Esophagus squamous epithelium (tissue), 4 donors: ENCODE data around the gene PIMREG.

Experiments
- POLR2A ChIP-seq, 4 donors: fragments of 450-650 bp; IDR thresholded peaks; one replicate each; pipeline ENCODE4 v1.6.1; 2017; ENCODE audit warnings: antibody characterized with exemption in 4 of 4, mild to moderate bottlenecking in 4 of 4, moderate library complexity in 3 of 4
- TF ChIP-seq, protein P1 (sequence below), 6 experiments: fragments of 450-650 bp in 4 of 6; fragments of 200-600 bp in 2 of 6; sonication (generic) in 2 of 6; IDR thresholded peaks; one replicate each; pipeline ENCODE4 v1.5.1; 2016 to 2019; ENCODE audit warnings: antibody characterized with exemption in 6 of 6, mild to moderate bottlenecking in 4 of 6, moderate library complexity in 4 of 6

DNA sequence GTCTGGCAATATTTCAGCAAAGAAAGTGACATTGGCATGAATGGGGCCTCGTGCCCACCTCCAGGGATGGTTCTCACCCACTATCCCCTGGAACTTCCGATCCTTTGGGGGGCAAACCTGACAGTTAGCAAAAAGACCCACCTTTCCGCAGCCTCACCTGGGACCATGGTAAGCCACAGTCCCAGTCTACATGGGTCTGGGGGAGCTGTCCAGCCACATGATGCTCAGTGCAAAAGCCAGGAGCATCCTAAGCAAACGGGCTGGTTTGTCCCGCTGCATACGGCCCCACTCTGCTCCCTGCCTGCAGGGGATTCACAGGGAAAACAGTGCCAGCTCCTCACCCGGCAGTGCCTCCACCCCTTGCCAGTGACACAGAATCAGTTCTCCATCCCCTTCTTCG, 28.6 kb upstream of the PIMREG start:
- TF ChIP-seq, protein P1, sequence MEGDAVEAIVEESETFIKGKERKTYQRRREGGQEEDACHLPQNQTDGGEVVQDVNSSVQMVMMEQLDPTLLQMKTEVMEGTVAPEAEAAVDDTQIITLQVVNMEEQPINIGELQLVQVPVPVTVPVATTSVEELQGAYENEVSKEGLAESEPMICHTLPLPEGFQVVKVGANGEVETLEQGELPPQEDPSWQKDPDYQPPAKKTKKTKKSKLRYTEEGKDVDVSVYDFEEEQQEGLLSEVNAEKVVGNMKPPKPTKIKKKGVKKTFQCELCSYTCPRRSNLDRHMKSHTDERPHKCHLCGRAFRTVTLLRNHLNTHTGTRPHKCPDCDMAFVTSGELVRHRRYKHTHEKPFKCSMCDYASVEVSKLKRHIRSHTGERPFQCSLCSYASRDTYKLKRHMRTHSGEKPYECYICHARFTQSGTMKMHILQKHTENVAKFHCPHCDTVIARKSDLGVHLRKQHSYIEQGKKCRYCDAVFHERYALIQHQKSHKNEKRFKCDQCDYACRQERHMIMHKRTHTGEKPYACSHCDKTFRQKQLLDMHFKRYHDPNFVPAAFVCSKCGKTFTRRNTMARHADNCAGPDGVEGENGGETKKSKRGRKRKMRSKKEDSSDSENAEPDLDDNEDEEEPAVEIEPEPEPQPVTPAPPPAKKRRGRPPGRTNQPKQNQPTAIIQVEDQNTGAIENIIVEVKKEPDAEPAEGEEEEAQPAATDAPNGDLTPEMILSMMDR (IDR thresholded peaks at IDR 0.05) = no peak
- TF ChIP-seq POLR2A (IDR thresholded peaks at IDR 0.05) = no peak
